ENCODE data around the gene TEC.
"Not testable (repeated sequence)": the region's sequence is repeated elsewhere in the genome, so short reads cannot be mapped to it uniquely, and the experiment has no call there.

The TEC gene

GRCh38 chr4:48242511-48243195 is 27.0 kb downstream of the TEC start:
- DNase-seq (ENCODE audit: low read depth): no peak

- DNase-seq (ENCODE audit: low read depth): no peak
Measured at GRCh38 chr4:48241731-48242130, 27.9 kb downstream of the TEC start.

GRCh38 chr4:48237996-48238645 is 31.5 kb downstream of the TEC start:
- DNase-seq (ENCODE audit: low read depth): peak; percentile 54

- no peak for DNase-seq (ENCODE audit: low read depth)
Measured at GRCh38 chr4:48235050-48235449, 34.6 kb downstream of the TEC start.

- DNase-seq (ENCODE audit: low read depth): no peak
Measured at GRCh38 chr4:48234575-48234974, 35.1 kb downstream of the TEC start.

- DNase-seq (ENCODE audit: low read depth): peak; percentile 87
Measured at GRCh38 chr4:48228949-48229348, 40.7 kb downstream of the TEC start.

GRCh38 chr4:48227662-48228061 is 42.0 kb downstream of the TEC start:
- DNase-seq (ENCODE audit: low read depth): no peak

- no peak for DNase-seq (ENCODE audit: low read depth)
Measured at GRCh38 chr4:48226199-48226598, 43.4 kb downstream of the TEC start.

GRCh38 chr4:48225368-48226141 is 44.1 kb downstream of the TEC start:
- no peak for DNase-seq (ENCODE audit: low read depth)

- DNase-seq (ENCODE audit: low read depth): peak; percentile 9
Measured at GRCh38 chr4:48224606-48225005, 45.0 kb downstream of the TEC start.

GRCh38 chr4:48223633-48224295 is 45.9 kb downstream of the TEC start:
- peak; percentile 25 for DNase-seq (ENCODE audit: low read depth)

GRCh38 chr4:48222491-48222890 is 47.1 kb downstream of the TEC start:
- no peak for DNase-seq (ENCODE audit: low read depth)

- not testable (repeated sequence) for DNase-seq (ENCODE audit: low read depth)
Measured at GRCh38 chr4:48219430-48219829, 50.2 kb downstream of the TEC start.

GRCh38 chr4:48216563-48216962 is 53.1 kb downstream of the TEC start:
- no peak for DNase-seq (ENCODE audit: low read depth)

- DNase-seq (ENCODE audit: low read depth): no peak
Measured at GRCh38 chr4:48215977-48216376, 53.7 kb downstream of the TEC start.

GRCh38 chr4:48212165-48212564 is 57.5 kb downstream of the TEC start:
- DNase-seq (ENCODE audit: low read depth): no peak

- DNase-seq (ENCODE audit: low read depth): no peak
Measured at GRCh38 chr4:48210966-48211328, 58.7 kb downstream of the TEC start.

GRCh38 chr4:48205626-48206025 is 64.0 kb downstream of the TEC start:
- no peak for DNase-seq (ENCODE audit: low read depth)

- peak; percentile 48 for DNase-seq (ENCODE audit: low read depth)
Measured at GRCh38 chr4:48205107-48205506, 64.5 kb downstream of the TEC start.

- no peak for DNase-seq (ENCODE audit: low read depth)
Measured at GRCh38 chr4:48203819-48204218, 65.8 kb downstream of the TEC start.

GRCh38 chr4:48197643-48198237 is 71.9 kb downstream of the TEC start:
- DNase-seq (ENCODE audit: low read depth): no peak
